ENCODE measurements around the gene MPND.
A peak's percentile ranks its signal among the peaks of the same experiment; 100 is the strongest.
"Not testable (repeated sequence)": the region's sequence is repeated elsewhere in the genome, so short reads cannot be mapped to it uniquely, and the experiment has no call there.

Gene MPND

DNA sequence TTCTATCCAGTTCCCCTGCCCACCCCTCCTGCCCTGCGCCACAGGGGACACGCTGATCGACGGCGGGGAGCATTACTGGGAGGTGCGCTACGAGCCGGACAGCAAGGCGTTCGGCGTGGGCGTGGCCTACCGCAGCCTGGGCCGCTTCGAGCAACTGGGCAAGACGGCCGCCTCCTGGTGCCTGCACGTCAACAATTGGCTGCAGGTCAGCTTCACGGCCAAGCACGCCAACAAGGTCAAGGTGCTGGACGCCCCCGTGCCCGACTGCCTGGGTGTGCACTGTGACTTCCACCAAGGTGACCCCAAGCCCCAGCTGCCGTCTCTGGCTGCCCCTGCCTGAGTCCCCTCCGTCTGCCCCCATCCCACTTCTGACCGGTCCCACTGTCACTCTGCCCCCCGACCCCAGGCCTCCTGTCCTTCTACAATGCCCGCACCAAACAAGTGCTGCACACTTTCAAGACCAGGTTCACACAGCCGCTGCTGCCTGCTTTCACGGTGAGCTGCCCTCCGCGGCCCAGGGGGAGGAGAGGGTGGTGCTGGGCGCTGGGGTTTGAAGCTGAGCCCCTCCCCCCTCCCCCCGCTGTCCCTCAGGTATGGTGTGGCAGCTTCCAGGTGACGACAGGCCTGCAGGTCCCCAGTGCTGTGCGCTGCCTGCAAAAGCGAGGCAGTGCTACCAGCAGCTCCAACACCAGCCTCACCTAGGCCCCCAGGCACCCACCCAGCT lies 20.3 kb upstream of the MPND start:
- DNase-seq = no peak

GRCh38 chr19:4323692-4324091 lies 19.7 kb upstream of the MPND start:
- no peak for DNase-seq

GRCh38 chr19:4324228-4324627 lies 19.1 kb upstream of the MPND start:
- DNase-seq = no peak

- no peak for DNase-seq
These were observed 17.0 kb upstream of the MPND start for GRCh38 chr19:4326215-4326836.

GRCh38 chr19:4326837-4327251 lies 16.5 kb upstream of the MPND start:
- peak; percentile 25 for DNase-seq

DNA sequence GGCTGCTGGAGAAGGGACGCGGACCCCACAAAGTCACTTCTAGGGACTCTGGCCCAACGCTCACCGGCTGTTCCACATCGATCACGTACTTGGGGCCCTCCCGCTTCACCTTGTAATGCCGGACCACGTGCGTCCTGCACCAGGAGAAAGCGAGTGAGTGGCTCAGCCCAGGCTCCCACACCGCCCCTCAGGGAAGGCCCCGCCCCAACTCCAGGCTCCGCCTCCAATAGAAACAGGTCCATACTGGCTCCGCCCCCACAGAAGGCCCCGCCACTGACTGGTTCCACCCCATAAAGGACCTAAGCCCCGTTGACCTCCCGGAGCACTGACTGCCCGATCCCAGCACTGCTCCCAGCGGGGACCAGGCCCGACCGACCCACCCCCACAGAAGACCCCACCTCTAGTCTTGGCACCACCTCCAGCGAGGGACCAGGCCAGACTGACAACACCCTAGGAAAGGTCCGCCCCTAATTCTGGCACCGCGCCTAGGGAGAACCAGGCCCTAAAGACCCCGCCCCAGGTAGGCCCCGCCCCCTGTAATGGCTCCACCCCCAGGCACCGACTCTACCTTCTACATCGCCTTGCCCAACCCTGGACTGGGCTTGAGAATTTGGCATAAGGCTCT lies 16.0 kb upstream of the MPND start:
- DNase-seq = peak; percentile 50

GRCh38 chr19:4327877-4328242 lies 15.5 kb upstream of the MPND start:
- DNase-seq = no peak

- peak; percentile 94 for DNase-seq
These were observed 14.9 kb upstream of the MPND start for GRCh38 chr19:4328243-4328990.

DNA sequence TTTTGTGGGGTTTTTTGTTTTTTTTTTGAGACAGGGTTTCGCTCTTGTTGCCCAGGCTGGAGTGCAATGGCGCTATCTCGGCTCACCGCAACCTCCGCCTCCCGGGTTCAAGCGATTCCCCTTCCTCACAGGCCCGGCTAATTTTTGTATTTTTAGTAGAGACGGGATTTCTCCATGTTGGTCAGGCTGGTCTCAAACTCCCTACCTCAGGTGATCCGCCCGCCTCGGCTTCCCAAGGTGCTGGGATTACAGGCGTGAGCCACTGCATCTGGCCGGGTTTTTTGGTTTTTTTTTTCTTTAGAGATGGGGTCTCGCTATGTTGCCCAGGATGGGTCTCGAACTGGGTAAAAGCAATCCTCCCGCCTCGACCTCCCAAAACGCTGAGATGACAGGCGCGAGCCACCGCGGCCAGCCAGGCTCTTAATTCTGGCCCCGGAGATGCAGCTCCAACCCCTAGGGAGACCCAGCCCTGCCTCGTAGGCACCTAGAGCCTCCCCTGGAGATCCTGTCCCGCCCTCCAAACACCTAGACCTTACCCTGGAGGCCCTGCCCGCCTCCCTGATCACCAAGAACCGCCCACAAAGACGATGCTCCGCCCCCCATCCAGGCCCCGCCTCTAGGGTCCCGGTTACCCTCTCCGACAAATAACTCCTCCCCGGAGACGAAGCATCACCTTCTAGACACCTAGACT lies 14.2 kb upstream of the MPND start:
- DNase-seq = not testable (repeated sequence)

DNA sequence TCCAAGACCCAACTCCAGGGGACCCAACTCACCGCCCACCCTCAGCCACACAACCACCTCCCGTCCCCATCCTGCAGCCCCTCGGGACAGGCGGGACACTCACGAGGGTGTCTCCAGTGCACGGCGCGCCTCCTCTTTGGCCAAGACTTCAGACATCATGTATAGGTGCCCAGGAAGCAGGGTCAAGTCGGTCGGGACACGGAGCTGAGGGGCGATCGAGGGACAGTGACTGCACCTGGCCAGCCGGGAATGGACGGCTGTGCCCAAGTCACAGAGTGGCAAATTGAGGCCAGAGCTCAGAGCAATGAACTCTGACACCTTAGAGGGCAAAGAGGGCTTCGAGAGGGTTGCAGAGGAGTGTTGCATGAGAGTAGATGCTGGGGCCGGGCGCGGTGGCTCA lies 13.5 kb upstream of the MPND start:
- DNase-seq = no peak

DNA sequence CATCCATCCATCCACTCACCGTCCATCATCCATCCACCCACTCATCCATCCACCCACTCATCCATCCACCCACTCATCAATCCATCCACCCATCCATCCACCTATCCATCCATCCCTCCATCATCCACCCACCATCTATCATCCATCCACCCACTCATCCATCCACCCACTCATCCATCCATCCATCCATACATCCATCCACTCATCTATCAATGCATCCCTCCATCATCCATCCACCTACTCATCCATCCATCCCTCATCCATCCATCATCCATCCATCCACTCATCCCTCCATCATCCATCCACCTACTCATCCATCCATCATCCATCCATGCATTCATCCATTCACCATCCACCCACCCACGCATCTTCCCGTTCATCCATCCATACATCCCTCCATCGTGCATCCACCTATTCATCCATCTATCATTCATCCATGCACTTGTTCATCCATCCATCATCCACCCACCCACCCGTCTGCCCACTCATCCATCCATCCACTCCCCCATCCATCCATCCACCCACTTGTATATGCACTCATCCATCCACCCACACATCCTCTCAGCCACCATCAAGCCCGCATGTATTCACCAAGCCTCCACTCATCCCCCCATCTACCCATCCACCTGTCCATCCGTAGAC lies 8.3 kb upstream of the MPND start:
- DNase-seq = no peak

GRCh38 chr19:4337906-4338440 lies 5.4 kb upstream of the MPND start:
- no peak for DNase-seq

GRCh38 chr19:4338441-4339355 lies 4.7 kb upstream of the MPND start, which contains the start of gene STAP2:
STAP2 (minus strand) TSS chr19:4338827; CDS start chr19:4338753, 74 bp downstream.
- DNase-seq = no peak

DNA sequence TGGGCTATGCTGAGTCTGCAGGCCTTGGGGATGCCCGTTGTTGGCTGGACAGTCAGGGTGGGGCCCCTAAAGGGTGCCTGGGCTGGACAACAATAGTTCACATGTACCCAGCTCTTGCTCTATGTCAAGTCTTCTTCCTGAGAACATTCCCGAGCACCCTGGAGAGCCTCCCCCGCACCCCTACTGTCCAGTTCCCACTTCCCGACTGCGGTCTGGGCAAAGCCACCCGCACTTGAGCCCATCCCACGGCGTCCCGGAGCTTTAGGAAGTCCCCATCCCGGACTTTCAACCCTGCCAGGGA lies 1.1 kb upstream of the MPND start:
- no peak for DNase-seq

DNA sequence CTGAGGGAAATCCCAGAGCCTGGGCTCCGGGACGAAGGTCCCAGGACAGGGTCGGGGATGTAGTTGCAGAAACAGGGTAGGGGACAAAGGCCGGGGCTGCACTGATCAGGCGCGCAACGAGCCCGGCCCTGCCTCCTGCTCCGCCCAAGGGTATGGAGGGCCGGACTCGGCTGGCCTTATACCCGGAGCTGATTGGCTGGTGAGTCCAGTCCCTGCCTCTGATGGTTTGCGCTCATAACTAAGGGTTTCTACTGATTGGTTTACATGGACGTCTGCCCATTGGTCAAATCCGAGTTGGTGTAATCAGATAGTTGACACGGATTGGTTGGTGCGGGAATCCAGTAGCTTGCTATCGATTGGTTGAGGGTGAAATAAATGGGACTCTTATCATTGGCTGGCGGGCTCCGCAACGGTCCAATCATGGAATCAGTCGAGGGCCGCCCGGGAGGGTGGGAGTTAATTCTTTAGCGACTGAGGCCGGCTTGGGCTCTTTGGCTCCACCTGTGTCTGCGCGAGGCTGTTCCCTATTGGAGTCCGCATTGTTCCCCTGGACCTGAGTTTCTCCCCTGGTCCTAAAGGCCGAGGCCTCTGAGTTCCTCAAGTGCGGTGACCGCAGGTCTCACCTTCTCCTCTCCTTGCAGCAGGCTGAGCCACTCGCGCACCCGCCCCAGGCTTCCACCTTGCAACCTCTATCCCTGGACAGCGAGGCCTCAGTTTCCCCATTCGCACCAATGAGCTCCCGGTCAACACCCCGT lies 570 bp upstream of the MPND start:
- peak; percentile 84 for DNase-seq

GRCh38 chr19:4345342-4346019 lies 2.1 kb downstream of the MPND start:
- no peak for DNase-seq

- no peak for DNase-seq
These were observed 2.6 kb downstream of the MPND start for GRCh38 chr19:4346020-4346383.

DNA sequence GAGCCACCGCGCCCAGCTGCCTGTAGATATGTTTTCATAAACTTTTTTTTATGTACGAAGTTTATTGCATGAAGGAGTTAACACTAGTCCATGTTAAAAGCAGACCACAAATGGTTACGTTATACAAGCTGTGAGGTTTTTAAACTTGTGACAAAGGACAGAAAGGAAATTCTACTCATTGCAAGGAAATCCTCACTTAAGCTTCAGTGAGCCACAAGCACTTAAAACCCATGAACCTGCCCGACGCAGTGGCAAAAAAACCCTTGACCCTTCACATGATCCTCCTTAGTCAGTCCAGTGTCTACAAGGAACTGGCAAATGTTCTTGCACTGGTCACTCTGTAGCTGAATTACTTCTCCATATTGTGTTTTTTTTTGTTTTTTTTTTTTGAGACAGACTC lies 4.2 kb downstream of the MPND start:
- DNase-seq = no peak

- not testable (repeated sequence) for DNase-seq
These were observed 5.9 kb downstream of the MPND start for GRCh38 chr19:4349225-4349624.

DNA sequence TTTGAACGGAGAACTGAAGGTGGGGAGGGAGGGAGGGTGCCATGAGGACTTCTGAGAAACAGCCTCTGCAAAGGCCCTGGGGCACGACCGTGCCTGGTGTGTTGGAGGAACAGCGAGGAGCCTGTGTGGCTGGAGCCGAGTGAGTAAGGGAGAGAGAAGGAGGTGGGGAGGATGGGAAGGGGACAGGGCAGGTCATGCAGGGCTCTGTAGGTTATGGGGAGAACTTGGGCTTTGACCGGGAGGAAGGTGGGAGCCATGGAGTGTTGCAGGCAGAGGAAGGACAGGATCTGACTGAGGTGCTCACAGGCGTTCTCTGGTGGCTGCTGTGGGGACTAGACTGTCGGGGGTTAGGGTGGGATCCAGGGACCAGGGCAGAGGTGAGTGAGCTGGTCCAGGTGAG lies 6.7 kb downstream of the MPND start:
- DNase-seq = no peak

All from activated gamma-delta T cell treated with Interleukin-2 at 50 U/mL for 16 hours (primary cell).